SU-DHL-6 (cell line): ENCODE measurements around the gene L2HGDH.

Experiments used
- H2AFZ ChIP-seq: fragments of 200-600 bp; sonication (generic); 2 replicates; pipeline ENCODE4 v1.6.1; 2014; ENCODE audit warnings: low read depth, mild to moderate bottlenecking, moderate library complexity, mixed read lengths, antibody characterized with exemption, low read length; ENCODE audit not compliant: severe bottlenecking
- H3F3A ChIP-seq: fragments of 200-600 bp; shearing (Covaris generic); 2 replicates; pipeline ENCODE4 v1.6.0; 2016; ENCODE audit warnings: antibody characterized with exemption, mild to moderate bottlenecking; ENCODE audit not compliant: insufficient read depth
- H3K27ac ChIP-seq: fragments of 200-600 bp; sonication (generic); 2 replicates; pipeline ENCODE4 v1.5.1; 2016; ENCODE audit warnings: low read depth, mild to moderate bottlenecking, low read length, moderate library complexity, mixed read lengths
- H3K27me3 ChIP-seq: fragments of 200-600 bp; sonication (generic), shearing (Covaris generic); 2 replicates; pipeline ENCODE4 v1.6.0; 2014; ENCODE audit warnings: mild to moderate bottlenecking, low read length
- H3K36me3 ChIP-seq: fragments of 200-600 bp; sonication (generic); 2 replicates; pipeline ENCODE4 v1.6.1; 2014; ENCODE audit warnings: mild to moderate bottlenecking, low read length, mixed read lengths
- H3K4me2 ChIP-seq: fragments of 300-600, 200-600 bp; shearing (Covaris generic), sonication (generic); 2 replicates; pipeline ENCODE4 v1.6.0; 2014; ENCODE audit warnings: low read length, low read depth, mild to moderate bottlenecking; ENCODE audit not compliant: poor library complexity, severe bottlenecking
- H3K4me3 ChIP-seq: fragments of 200-600 bp; sonication (generic); 2 replicates; pipeline ENCODE4 v1.5.1; 2014; ENCODE audit warnings: antibody characterized with exemption, low read length, mild to moderate bottlenecking, mixed read lengths; ENCODE audit not compliant: insufficient read depth, poor library complexity, severe bottlenecking
- H3K79me2 ChIP-seq: fragments of 200-600 bp; sonication (generic); 2 replicates; pipeline ENCODE4 v1.6.1; 2014; ENCODE audit warnings: mild to moderate bottlenecking, low read length, moderate library complexity; ENCODE audit not compliant: insufficient read depth
- H3K9ac ChIP-seq: fragments of 200-600 bp; sonication (generic); 2 replicates; pipeline ENCODE4 v1.7.0; 2014; ENCODE audit warnings: mild to moderate bottlenecking, low read length
- H3K9me2 ChIP-seq: fragments of 200-600 bp; sonication (generic); replicated peaks from 2 replicates; pipeline ENCODE4 v1.6.1; 2014; ENCODE audit warnings: low read length; ENCODE audit not compliant: insufficient read depth
- H3K9me3 ChIP-seq: fragments of 200-600 bp; sonication (generic); 2 replicates; pipeline ENCODE4 v1.6.1; 2014; ENCODE audit warnings: low read length, mixed read lengths; ENCODE audit not compliant: insufficient read depth
- H4K20me1 ChIP-seq: fragments of 200-600 bp; sonication (generic); 2 replicates; pipeline ENCODE4 v1.6.1; 2014; ENCODE audit warnings: low read depth, mild to moderate bottlenecking, antibody characterized with exemption, low read length, moderate library complexity, mixed read lengths
- EZH2phosphoT487 ChIP-seq: fragments of 200-600 bp; sonication (generic), shearing (Covaris generic); conservative IDR thresholded peaks from 2 replicates; pipeline ENCODE4 v1.6.1; 2018; ENCODE audit warnings: mild to moderate bottlenecking, antibody characterized with exemption, low read length, moderate library complexity, mixed read lengths
- TF ChIP-seq, protein P1 (sequence below): fragments of 200-600 bp; sonication (generic); IDR thresholded peaks from one replicate; pipeline ENCODE4 v1.5.1; 2017; ENCODE audit warnings: antibody characterized with exemption, mild to moderate bottlenecking, low read length, moderate library complexity; ENCODE audit not compliant: insufficient read depth, poor library complexity, severe bottlenecking

L2HGDH gene

DNA sequence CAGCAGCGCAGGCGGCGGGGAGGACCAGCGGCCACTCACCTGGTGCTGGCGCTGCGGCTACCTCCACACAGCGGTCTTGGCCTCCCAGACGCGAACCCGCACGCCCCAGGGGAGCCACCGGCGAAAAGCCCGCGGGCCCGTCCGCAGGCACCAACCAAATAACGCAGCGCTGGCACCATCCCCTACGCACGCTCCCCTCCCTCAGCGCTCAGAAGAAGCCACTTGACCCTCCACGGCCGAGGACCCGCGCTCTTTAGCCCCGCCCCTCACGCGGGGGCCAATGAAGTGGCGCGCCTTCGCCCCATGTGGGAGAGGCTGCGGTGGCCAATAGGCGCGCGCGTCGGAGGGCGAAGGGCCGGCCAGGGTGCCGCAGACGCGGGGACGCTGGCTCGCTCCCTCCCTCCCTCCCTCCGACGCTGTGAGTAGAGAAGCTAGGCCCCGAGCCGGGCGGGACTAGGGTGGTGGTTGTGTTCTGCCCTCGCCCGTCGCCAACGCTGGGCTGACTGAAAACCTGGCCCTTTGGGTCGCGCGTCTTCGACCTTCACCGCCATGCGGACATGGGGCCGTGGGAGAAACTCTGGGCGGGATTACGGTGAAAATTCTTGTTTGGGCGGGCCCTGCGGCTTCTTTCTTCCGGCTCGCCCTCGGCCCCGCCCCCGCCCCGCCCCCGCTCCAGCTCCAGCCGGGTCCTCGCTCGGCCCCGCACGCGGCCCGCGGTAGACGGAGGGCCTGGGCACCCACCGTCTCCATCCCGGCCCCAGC, at the start of gene L2HGDH, which contains the start of gene DMAC2L:
Gene L2HGDH (minus strand): TSS at position 258 of the 762 bp plus-strand sequence. CDS start 79 bp downstream, at position 179.
Gene DMAC2L (plus strand): TSS at position 353 of the 762 bp plus-strand sequence. CDS start 9,164 bp downstream, outside the sequence.
- Histone ChIP-seq H3K27me3 (no peaks in the 10 kb centered on the region), H3K9me3 (peaks cover 6% of the 10 kb centered on the region; the same call in 1 of the 2 replicates), H3K79me2 (peaks cover 75% of the 10 kb centered on the region), H3K4me2 (peak within 1 kb of the TSS; percentile 84), H3F3A (no peaks in the 10 kb centered on the region), H2AFZ (peak within 1 kb of the TSS; percentile 88), H3K9ac (peak within 1 kb of the TSS; percentile 90), H3K4me3 (peak within 1 kb of the TSS; percentile 92), H3K36me3 (peaks cover 12% of the 10 kb centered on the region), H3K9me2 (no peaks in the 10 kb centered on the region), H3K27ac (peak within 1 kb of the TSS; percentile 86), H4K20me1 (no peaks in the 10 kb centered on the region)
- no peak for TF ChIP-seq EZH2phosphoT487

DNA sequence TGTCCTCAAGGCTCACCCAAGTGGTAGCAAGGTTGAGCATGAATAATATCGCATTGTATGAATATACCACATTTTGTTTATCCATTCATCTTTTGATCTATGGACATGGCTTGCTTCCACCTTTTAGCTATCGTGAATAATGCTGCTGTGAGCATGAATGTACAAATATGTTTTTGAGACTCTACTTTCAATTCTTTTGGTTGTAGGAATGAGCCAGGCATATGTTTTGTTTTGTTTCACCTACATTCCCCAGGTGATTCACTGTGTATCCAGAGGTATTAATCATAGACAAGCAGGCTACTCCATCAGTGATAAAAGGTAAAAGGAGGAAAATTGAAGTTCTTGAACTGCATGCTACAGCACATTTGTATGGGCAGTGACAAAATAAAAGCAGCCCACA, 48.8 kb upstream of the L2HGDH start:
- H3K4me2 ChIP-seq = no peak overlapping the region

DNA sequence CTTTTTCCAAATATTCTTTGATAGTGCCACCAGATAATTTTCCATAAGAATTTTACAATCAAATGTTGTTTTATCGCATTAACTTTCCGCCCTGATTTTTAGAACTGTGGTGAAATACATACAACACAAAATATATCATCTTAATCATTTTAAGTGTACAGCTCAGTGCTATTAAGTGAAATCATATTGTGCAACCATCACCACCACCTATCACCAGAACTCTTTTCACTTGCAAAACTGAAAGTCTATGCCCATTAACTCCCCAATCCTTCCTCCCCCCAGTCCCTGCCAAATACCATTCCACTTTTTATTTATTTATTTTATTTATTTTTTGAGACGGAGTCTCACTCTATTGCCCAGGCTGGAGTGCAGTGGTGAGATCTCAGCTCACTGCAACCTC, 48.1 kb upstream of the L2HGDH start:
- no peak for TF ChIP-seq EZH2phosphoT487
- TF ChIP-seq, protein P1, sequence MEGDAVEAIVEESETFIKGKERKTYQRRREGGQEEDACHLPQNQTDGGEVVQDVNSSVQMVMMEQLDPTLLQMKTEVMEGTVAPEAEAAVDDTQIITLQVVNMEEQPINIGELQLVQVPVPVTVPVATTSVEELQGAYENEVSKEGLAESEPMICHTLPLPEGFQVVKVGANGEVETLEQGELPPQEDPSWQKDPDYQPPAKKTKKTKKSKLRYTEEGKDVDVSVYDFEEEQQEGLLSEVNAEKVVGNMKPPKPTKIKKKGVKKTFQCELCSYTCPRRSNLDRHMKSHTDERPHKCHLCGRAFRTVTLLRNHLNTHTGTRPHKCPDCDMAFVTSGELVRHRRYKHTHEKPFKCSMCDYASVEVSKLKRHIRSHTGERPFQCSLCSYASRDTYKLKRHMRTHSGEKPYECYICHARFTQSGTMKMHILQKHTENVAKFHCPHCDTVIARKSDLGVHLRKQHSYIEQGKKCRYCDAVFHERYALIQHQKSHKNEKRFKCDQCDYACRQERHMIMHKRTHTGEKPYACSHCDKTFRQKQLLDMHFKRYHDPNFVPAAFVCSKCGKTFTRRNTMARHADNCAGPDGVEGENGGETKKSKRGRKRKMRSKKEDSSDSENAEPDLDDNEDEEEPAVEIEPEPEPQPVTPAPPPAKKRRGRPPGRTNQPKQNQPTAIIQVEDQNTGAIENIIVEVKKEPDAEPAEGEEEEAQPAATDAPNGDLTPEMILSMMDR = no peak
- no peak overlapping the region for H3K4me3 ChIP-seq
- H2AFZ ChIP-seq = no peak overlapping the region
- no peaks in the 10 kb centered on the region for H3K27me3 ChIP-seq
- H3K27ac ChIP-seq = no peak overlapping the region
- H4K20me1 ChIP-seq = no peaks in the 10 kb centered on the region
- no peaks in the 10 kb centered on the region for H3K9me2 ChIP-seq
- no peak overlapping the region for H3K9ac ChIP-seq
- H3K36me3 ChIP-seq = no peaks in the 10 kb centered on the region
- no peaks in the 10 kb centered on the region for H3F3A ChIP-seq
- H3K79me2 ChIP-seq = no peaks in the 10 kb centered on the region
- H3K4me2 ChIP-seq = no peak overlapping the region
- no peaks in the 10 kb centered on the region for H3K9me3 ChIP-seq

More for the DNA sequence above, 48.8 kb upstream of the L2HGDH start:
- TF ChIP-seq, protein P1 = no peak
- no peak for TF ChIP-seq EZH2phosphoT487
- H3K9me2 ChIP-seq = no peaks in the 10 kb centered on the region
- no peaks in the 10 kb centered on the region for H3K9me3 ChIP-seq
- H2AFZ ChIP-seq = no peak overlapping the region
- H3K9ac ChIP-seq = no peak overlapping the region
- H3K27me3 ChIP-seq = no peaks in the 10 kb centered on the region
- H3K36me3 ChIP-seq = no peaks in the 10 kb centered on the region
- H3K27ac ChIP-seq = no peak overlapping the region
- H4K20me1 ChIP-seq = no peaks in the 10 kb centered on the region
- no peaks in the 10 kb centered on the region for H3K79me2 ChIP-seq
- no peaks in the 10 kb centered on the region for H3F3A ChIP-seq
- no peak overlapping the region for H3K4me3 ChIP-seq

DNA sequence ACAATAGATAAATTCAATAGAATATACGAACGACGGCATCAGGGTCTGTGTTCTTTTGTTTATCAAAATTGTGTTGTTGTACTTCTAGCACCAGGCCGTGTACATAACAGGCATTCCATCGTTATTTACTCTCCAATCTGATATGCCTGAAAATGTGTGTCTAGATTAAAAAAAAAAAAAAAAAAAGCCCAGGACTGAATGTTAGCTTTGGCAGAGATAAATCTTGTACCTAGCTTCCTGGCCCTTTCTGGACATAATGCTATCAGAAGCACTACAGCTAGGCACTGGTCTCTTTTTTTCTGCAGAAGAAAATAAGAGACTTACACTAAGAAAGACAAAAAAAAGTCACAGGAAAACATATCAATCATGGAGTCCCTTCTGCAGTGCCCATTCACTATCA, 47.6 kb upstream of the L2HGDH start:
- TF ChIP-seq EZH2phosphoT487 = no peak
- no peak overlapping the region for H2AFZ ChIP-seq
- no peak overlapping the region for H3K9ac ChIP-seq
- H3K27ac ChIP-seq = no peak overlapping the region
- H3K4me2 ChIP-seq = no peak overlapping the region
- no peaks in the 10 kb centered on the region for H3K9me3 ChIP-seq
- no peaks in the 10 kb centered on the region for H3K27me3 ChIP-seq
- no peaks in the 10 kb centered on the region for H3K9me2 ChIP-seq
- H3K4me3 ChIP-seq = no peak overlapping the region
- no peaks in the 10 kb centered on the region for H3K79me2 ChIP-seq
- no peaks in the 10 kb centered on the region for H3F3A ChIP-seq
- no peaks in the 10 kb centered on the region for H3K36me3 ChIP-seq
- H4K20me1 ChIP-seq = no peaks in the 10 kb centered on the region
